Smooth muscle cell (in vitro differentiated cells): ENCODE data around the gene CARD10. TPM values are rescaled to one million over a fixed set of nuclear protein-coding genes. Genes with fewer than 3 reads are reported as not detected.

Source experiments
- DNase-seq: peaks from one replicate; lab custom pipeline; 2025; ENCODE audit not compliant: unreplicated experiment; lab: John Stamatoyannopoulos, UW
- H2AFZ ChIP-seq: fragments of 200-600 bp; sonication (generic); 2 replicates; pipeline ENCODE4 v1.6.0; 2016; ENCODE audit warnings: antibody characterized with exemption, low read depth, mild to moderate bottlenecking
- H3F3A ChIP-seq: fragments of 200-600 bp; sonication (generic); 2 replicates; pipeline ENCODE4 v1.6.0; 2017; ENCODE audit warnings: antibody characterized with exemption, low read depth
- H3K27ac ChIP-seq: fragments of 200-600 bp; sonication (generic); 2 replicates; pipeline ENCODE4 v1.5.1; 2016; ENCODE audit warnings: low read depth, mild to moderate bottlenecking
- H3K27me3 ChIP-seq: fragments of 200-600 bp; sonication (generic); 2 replicates; pipeline ENCODE4 v1.6.1; 2016; ENCODE audit warnings: low read depth, mild to moderate bottlenecking
- H3K36me3 ChIP-seq: fragments of 200-600 bp; sonication (generic); 2 replicates; pipeline ENCODE4 v1.5.1; 2016; ENCODE audit warnings: low read depth
- H3K4me1 ChIP-seq: fragments of 200-600 bp; sonication (generic); 2 replicates; pipeline ENCODE4 v1.5.1; 2016; ENCODE audit warnings: low read depth
- H3K4me2 ChIP-seq: fragments of 200-600 bp; sonication (generic); 2 replicates; pipeline ENCODE4 v1.6.0; 2016; ENCODE audit warnings: mild to moderate bottlenecking
- H3K4me3 ChIP-seq: fragments of 200-600 bp; sonication (generic); 2 replicates; pipeline ENCODE4 v1.5.1; 2016; ENCODE audit warnings: mild to moderate bottlenecking
- H3K79me2 ChIP-seq: fragments of 200-600 bp; sonication (generic); 2 replicates; pipeline ENCODE4 v1.6.0; 2016; ENCODE audit warnings: low read depth, mild to moderate bottlenecking
- H3K9ac ChIP-seq: fragments of 200-600 bp; sonication (generic); 2 replicates; pipeline ENCODE4 v1.6.0; 2016; ENCODE audit warnings: low read depth
- H3K9me3 ChIP-seq: fragments of 200-600 bp; sonication (generic); replicated peaks from 2 replicates; pipeline ENCODE4 v1.5.1; 2016; ENCODE audit warnings: low read depth
- H4K20me1 ChIP-seq: fragments of 200-600 bp; sonication (generic); 2 replicates; pipeline ENCODE4 v1.6.0; 2016; ENCODE audit warnings: low read depth
- CTCF ChIP-seq: fragments of 200-600 bp; sonication (generic); IDR thresholded peaks from 2 replicates; pipeline ENCODE4 v1.5.1; 2017; ENCODE audit warnings: borderline replicate concordance, mild to moderate bottlenecking, antibody characterized with exemption; ENCODE audit not compliant: insufficient read depth, poor library complexity, severe bottlenecking
- WGBS: methylation state at CpG from one replicate; pipeline ENCODE4 v1.1.7; 2016; ENCODE audit warnings: low lambda C conversion rate; 5-methylcytosine and 5-hydroxymethylcytosine counted together
- polyA plus RNA-seq: library from polyadenylated mRNA; unstranded; fragments of >200 nt; fragmentation: Nextera tagmentation; extraction: Ambion mirVana; gene quantifications from 2 replicates; pipeline ENCODE4 v1.2.1, GENCODE V29; 2016
- total RNA-seq: library from RNA; depleted of rRNA; stranded (reverse); fragments of >200 nt; gene quantifications from 2 replicates; pipeline ENCODE4 v1.2.3, GENCODE V29; 2014

The CARD10 gene
- total and polyA plus RNA-seq, 2 experiments from 2014 or later = 2.3 to 6.0 TPM

DNA sequence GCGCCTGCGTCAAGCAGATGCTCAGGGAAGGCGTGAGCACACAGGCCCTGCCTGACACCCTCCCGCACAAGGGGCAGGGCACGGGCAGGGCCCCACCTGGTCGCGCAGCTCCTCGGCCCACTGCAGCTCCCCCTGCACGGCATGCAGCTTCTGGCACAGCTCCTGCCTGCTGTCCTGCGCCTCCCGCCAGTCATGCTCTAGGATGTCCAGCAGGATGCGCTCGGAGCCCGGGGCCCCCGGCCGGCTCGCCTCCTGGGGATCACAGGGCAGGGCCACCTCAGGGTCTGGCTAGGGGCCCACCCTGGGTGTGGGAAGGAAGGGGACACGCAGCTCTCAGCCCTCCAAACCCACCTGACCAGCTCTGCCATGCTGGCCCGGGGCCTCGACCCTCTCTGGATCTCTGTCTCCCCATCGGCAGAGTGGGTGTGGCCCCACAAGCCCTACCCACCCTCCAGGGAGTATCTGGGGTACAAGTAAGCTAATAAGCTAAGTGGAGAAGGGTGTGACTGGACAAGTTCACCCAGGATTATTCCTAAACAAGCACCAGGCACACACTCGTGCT lies 10.7 kb downstream of the CARD10 start:
- 93% methylated on average over 22 of the region's 22 CpGs for WGBS
- H3K4me3 ChIP-seq = no peak overlapping the region

DNA sequence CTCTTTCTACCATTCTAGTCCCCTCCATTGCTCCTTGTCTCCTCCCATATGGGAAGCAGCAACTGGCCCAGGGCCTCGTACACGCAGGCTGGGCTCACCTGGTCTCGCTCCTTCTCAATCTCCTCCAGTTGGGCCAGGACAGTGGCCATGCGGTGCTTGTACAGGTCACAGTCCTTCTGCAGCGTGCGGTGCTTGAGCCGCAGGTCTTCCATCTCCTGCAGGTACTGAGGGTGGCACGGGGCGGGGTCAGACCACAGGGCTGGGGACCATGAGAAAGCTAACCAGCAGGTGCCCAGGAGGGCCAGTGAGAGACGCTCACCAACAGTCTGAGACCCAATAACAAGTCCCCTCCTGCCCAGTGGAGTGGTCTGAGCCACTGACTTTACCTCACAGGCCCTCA lies 11.5 kb downstream of the CARD10 start:
- H3K4me2 ChIP-seq = no peak overlapping the region
- no peak overlapping the region for H2AFZ ChIP-seq
- H3F3A ChIP-seq = peaks cover 5% of the 10 kb centered on the region
- H4K20me1 ChIP-seq = peaks cover 8% of the 10 kb centered on the region
- H3K4me3 ChIP-seq = no peak overlapping the region
- H3K79me2 ChIP-seq = no peaks in the 10 kb centered on the region
- H3K9ac ChIP-seq = no peak overlapping the region
- 95% methylated on average over 10 of the region's 10 CpGs for WGBS
- no peaks in the 10 kb centered on the region for H3K9me3 ChIP-seq
- no peak for DNase-seq
- TF ChIP-seq CTCF = no peak
- H3K27ac ChIP-seq = no peak overlapping the region
- H3K4me1 ChIP-seq = peaks cover 6% of the 10 kb centered on the region
- H3K36me3 ChIP-seq = no peaks in the 10 kb centered on the region
- no peaks in the 10 kb centered on the region for H3K27me3 ChIP-seq

More for the DNA sequence above, 10.7 kb downstream of the CARD10 start:
- Histone ChIP-seq H3K4me2 (no peak overlapping the region), H3K79me2 (no peaks in the 10 kb centered on the region), H3F3A (peaks cover 5% of the 10 kb centered on the region), H3K27ac (no peak overlapping the region), H3K9me3 (no peaks in the 10 kb centered on the region), H3K27me3 (no peaks in the 10 kb centered on the region), H3K36me3 (no peaks in the 10 kb centered on the region), H2AFZ (no peak overlapping the region), H3K9ac (no peak overlapping the region), H4K20me1 (peaks cover 11% of the 10 kb centered on the region), H3K4me1 (peaks cover 9% of the 10 kb centered on the region)
- DNase-seq = no peak
- TF ChIP-seq CTCF = no peak

GRCh38 chr22:37505989-37506388 lies 13.2 kb downstream of the CARD10 start:
- 94% methylated on average over 14 of the region's 14 CpGs for WGBS
- DNase-seq = no peak
- no peaks in the 10 kb centered on the region for H3F3A ChIP-seq
- no peaks in the 10 kb centered on the region for H3K9me3 ChIP-seq
- no peak overlapping the region for H3K9ac ChIP-seq
- H3K36me3 ChIP-seq = no peaks in the 10 kb centered on the region
- H3K27ac ChIP-seq = no peak overlapping the region
- no peaks in the 10 kb centered on the region for H3K79me2 ChIP-seq
- H4K20me1 ChIP-seq = no peaks in the 10 kb centered on the region
- no peak for TF ChIP-seq CTCF
- no peak overlapping the region for H2AFZ ChIP-seq
- no peak overlapping the region for H3K4me2 ChIP-seq
- H3K4me3 ChIP-seq = no peak overlapping the region
- H3K4me1 ChIP-seq = no peaks in the 10 kb centered on the region
- no peaks in the 10 kb centered on the region for H3K27me3 ChIP-seq

DNA sequence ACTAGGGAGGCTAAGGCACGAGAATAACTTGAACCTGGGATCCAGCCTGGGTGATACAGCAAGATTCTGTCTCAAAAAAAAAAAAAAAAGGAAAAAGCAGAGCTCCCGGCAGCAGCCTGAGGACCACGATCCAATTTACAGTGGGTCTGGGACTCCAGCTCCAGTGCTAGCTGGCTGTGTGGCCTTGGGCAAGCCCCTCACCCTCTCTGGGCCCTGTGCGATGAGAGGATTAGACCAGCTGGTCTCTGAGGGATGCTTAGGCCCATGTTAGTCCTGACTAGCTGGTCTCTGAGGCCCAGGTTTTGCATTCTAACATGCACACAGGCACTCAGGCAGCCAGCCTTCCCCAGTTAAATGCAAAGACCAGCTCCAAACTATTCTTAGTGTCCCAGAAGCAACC lies 13.7 kb downstream of the CARD10 start:
- H3K36me3 ChIP-seq = no peaks in the 10 kb centered on the region
- H3K4me3 ChIP-seq = no peak overlapping the region
- no peak for TF ChIP-seq CTCF
- H3K4me2 ChIP-seq = no peak overlapping the region
- H3K4me1 ChIP-seq = no peaks in the 10 kb centered on the region
- H3K27ac ChIP-seq = no peak overlapping the region
- no peaks in the 10 kb centered on the region for H3K9me3 ChIP-seq
- 95% methylated on average over 4 of the region's 4 CpGs for WGBS
- no peaks in the 10 kb centered on the region for H4K20me1 ChIP-seq
- DNase-seq = no peak
- H2AFZ ChIP-seq = no peak overlapping the region
- H3K9ac ChIP-seq = no peak overlapping the region
- H3K27me3 ChIP-seq = no peaks in the 10 kb centered on the region
- no peaks in the 10 kb centered on the region for H3F3A ChIP-seq
- no peaks in the 10 kb centered on the region for H3K79me2 ChIP-seq
